ENCODE measurements around the gene SGCA. TPM values are rescaled to one million over a fixed set of nuclear protein-coding genes. Genes with fewer than 3 reads are reported as not detected.

Gene SGCA
- total and polyA plus RNA-seq, 9 of the 15 experiments (the other 6 are each of a cell fraction or from before 2014, with no cell fraction given) = not detected

- TF ChIP-seq HNRNPK (IDR thresholded peaks at IDR 0.05; ENCODE audit: low read depth, low read length, poor library complexity, severe bottlenecking) (no peak), MCM2 (IDR thresholded peaks at IDR 0.05; ENCODE audit: low read depth) (no peak), RBM25 (IDR thresholded peaks at IDR 0.05; ENCODE audit: low read depth, low read length, severe bottlenecking) (peak; percentile 65), STAT5A (IDR thresholded peaks at IDR 0.05; ENCODE audit: borderline replicate concordance, low read length) (no peak), ZNF347 (CRISPR knock-in tag; IDR thresholded peaks at IDR 0.05; ENCODE audit: low read depth) (no peak), CCNT2 (IDR thresholded peaks at IDR 0.05; ENCODE audit: borderline replicate concordance, extremely low read depth, insufficient read length, low read depth, low read length) (peak; percentile 52), KDM1A (IDR thresholded peaks at IDR 0.05) (peak in 1 of 2 experiments; percentile 30; a peak in 1 of 4 replicates), PML (IDR thresholded peaks at IDR 0.05; ENCODE audit: low read length) (no peak), IRF9 (tag; IDR thresholded peaks at IDR 0.05) (no peak), ZNF57 (CRISPR knock-in tag; IDR thresholded peaks at IDR 0.05) (no peak), TFAP4 (CRISPR knock-in tag; IDR thresholded peaks at IDR 0.05; ENCODE audit: borderline replicate concordance) (peak; percentile 76; the same call in 1 of the 2 replicates), ATF7 (IDR thresholded peaks at IDR 0.05) (0 out of 2 replicates have a peak, but pooled peaks have one; percentile 14), GMEB1 (CRISPR knock-in tag; IDR thresholded peaks at IDR 0.05) (peak; percentile 44; the same call in 1 of the 2 replicates), SRF (CRISPR knock-in tag; IDR thresholded peaks at IDR 0.05) (peak in 1 of 2 experiments; percentile 36; a peak in 1 of 4 replicates), E2F5 (CRISPR knock-in tag; IDR thresholded peaks at IDR 0.05) (no peak), ZNF639 (CRISPR knock-in tag; conservative IDR thresholded peaks at IDR 0.05 in 1 of 2, IDR thresholded peaks at IDR 0.05 in 1 of 2) (no peak), MAZ (CRISPR knock-in tag; conservative IDR thresholded peaks at IDR 0.05 in 1 of 2, IDR thresholded peaks at IDR 0.05 in 1 of 2) (peak; percentile 58 to 68; a peak in 3 of 4 replicates), NONO (IDR thresholded peaks at IDR 0.05; ENCODE audit: low read depth in 2 of 2, low read length in 1 of 2) (peak in 1 of 2 experiments; percentile 41; a peak in 1 of 4 replicates)
These were observed 48.4 kb upstream of the SGCA start (continued) for GRCh38 chr17:50117202-50118051.
